Measurements from ENCODE around the gene KRTAP5-2.
A peak's percentile ranks its signal among the peaks of the same experiment; 100 is the strongest.
"Not testable (repeated sequence)": the region's sequence is repeated elsewhere in the genome, so short reads cannot be mapped to it uniquely, and the experiment has no call there.

Gene KRTAP5-2

GRCh38 chr11:1584661-1585370 lies 13.3 kb downstream of the KRTAP5-2 start, which contains the start of gene KRTAP5-1:
TSS of gene KRTAP5-1 (minus strand) at chr11:1585283. CDS start at chr11:1585249, 34 bp downstream.
- not testable (repeated sequence) for H3K9me3 ChIP-seq (ENCODE audit: low read length); H3K27ac ChIP-seq (ENCODE audit: low read depth, low read length); H3K27me3 ChIP-seq (ENCODE audit: control insufficient read depth in 1 of 2, insufficient read depth in 2 of 2, low read length in 2 of 2); H3K4me3 ChIP-seq (ENCODE audit: low read depth in 1 of 2, low read length in 2 of 2); H3K9ac ChIP-seq (ENCODE audit: low read length); H3K4me1 ChIP-seq (ENCODE audit: insufficient read depth, low read length); H3K36me3 ChIP-seq (ENCODE audit: insufficient read depth, low read length)

GRCh38 chr11:1582909-1583308 lies 15.2 kb downstream of the KRTAP5-2 start:
- H3K36me3 ChIP-seq (ENCODE audit: insufficient read depth, low read length); H3K9ac ChIP-seq (ENCODE audit: low read length); H3K9me3 ChIP-seq (ENCODE audit: low read length); H3K27ac ChIP-seq (ENCODE audit: low read depth, low read length); H3K27me3 ChIP-seq (ENCODE audit: control insufficient read depth in 1 of 2, insufficient read depth in 2 of 2, low read length in 2 of 2); H3K4me3 ChIP-seq (ENCODE audit: low read depth in 1 of 2, low read length in 2 of 2); H3K4me1 ChIP-seq (ENCODE audit: insufficient read depth, low read length): not testable (repeated sequence)

DNA sequence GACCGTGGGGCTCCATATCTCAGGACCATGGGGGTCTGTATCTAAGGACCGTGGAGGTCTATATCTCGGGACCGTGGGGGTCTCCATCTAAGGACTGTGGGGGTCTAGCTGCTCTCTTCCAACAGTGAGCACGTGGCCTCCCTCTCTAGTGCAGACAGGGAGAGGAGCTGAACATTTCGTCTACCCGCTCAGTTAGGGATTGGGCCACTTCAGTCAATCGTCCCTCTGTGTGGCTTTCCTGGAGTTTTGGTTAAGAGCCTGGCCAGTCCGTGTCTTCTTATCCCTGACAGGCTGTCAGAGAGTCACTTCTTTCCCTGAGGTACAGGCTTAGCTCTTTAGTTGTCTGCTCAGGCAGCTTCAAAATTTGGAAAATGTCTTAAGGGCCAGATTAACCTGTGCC lies 16.1 kb downstream of the KRTAP5-2 start:
- Histone ChIP-seq H3K4me1 (ENCODE audit: insufficient read depth, low read length) (no peaks in the 10 kb centered on the region), H3K27ac (ENCODE audit: low read depth, low read length) (no peak overlapping the region), H3K4me3 (ENCODE audit: low read depth in 1 of 2, low read length in 2 of 2) (no peak overlapping the region), H3K27me3 (ENCODE audit: control insufficient read depth in 1 of 2, insufficient read depth in 2 of 2, low read length in 2 of 2) (no peaks in the 10 kb centered on the region), H3K9me3 (ENCODE audit: low read length) (no peaks in the 10 kb centered on the region), H3K9ac (ENCODE audit: low read length) (no peak overlapping the region), H3K36me3 (ENCODE audit: insufficient read depth, low read length) (no peaks in the 10 kb centered on the region)

DNA sequence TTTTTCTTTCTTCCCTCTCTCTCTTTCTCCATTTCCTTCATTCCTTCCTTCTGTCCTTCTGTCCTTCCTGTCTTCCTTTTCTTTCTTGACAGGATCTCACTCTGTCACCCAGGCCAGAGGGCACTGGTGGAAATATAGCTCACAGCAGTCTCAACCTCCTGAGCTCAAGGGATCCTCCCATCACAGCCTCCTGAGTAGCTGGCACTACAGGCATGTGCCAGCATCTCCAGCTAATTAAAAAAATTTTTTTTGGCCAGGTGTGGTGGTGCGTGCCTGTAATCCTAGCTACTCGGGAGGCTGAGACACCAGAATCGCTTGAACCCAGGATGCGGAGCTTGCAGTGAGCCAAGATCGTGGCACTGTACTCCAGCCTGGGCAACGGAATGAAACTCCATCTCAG lies 21.3 kb downstream of the KRTAP5-2 start:
- H3K27ac ChIP-seq (ENCODE audit: low read depth, low read length) = no peak overlapping the region
- no peaks in the 10 kb centered on the region for H3K27me3 ChIP-seq (ENCODE audit: control insufficient read depth in 1 of 2, insufficient read depth in 2 of 2, low read length in 2 of 2)
- no peaks in the 10 kb centered on the region for H3K36me3 ChIP-seq (ENCODE audit: insufficient read depth, low read length)
- H3K9ac ChIP-seq (ENCODE audit: low read length) = no peak overlapping the region
- peaks cover 10% of the 10 kb centered on the region for H3K4me1 ChIP-seq (ENCODE audit: insufficient read depth, low read length)
- H3K4me3 ChIP-seq (ENCODE audit: low read depth in 1 of 2, low read length in 2 of 2) = no peak overlapping the region
- H3K9me3 ChIP-seq (ENCODE audit: low read length) = no peaks in the 10 kb centered on the region

GRCh38 chr11:1575756-1576155 lies 22.3 kb downstream of the KRTAP5-2 start:
- H3K4me1 ChIP-seq (ENCODE audit: insufficient read depth, low read length) = peaks cover 14% of the 10 kb centered on the region
- not testable (repeated sequence) for H3K9me3 ChIP-seq (ENCODE audit: low read length); H3K4me3 ChIP-seq (ENCODE audit: low read depth in 1 of 2, low read length in 2 of 2); H3K36me3 ChIP-seq (ENCODE audit: insufficient read depth, low read length); H3K27ac ChIP-seq (ENCODE audit: low read depth, low read length); H3K27me3 ChIP-seq (ENCODE audit: control insufficient read depth in 1 of 2, insufficient read depth in 2 of 2, low read length in 2 of 2); H3K9ac ChIP-seq (ENCODE audit: low read length)

- Histone ChIP-seq H3K4me1 (ENCODE audit: insufficient read depth, low read length) (peaks cover 21% of the 10 kb centered on the region), H3K9me3 (ENCODE audit: low read length) (no peaks in the 10 kb centered on the region), H3K27me3 (ENCODE audit: control insufficient read depth in 1 of 2, insufficient read depth in 2 of 2, low read length in 2 of 2) (no peaks in the 10 kb centered on the region), H3K4me3 (ENCODE audit: low read depth in 1 of 2, low read length in 2 of 2) (no peak overlapping the region), H3K27ac (ENCODE audit: low read depth, low read length) (no peak overlapping the region), H3K36me3 (ENCODE audit: insufficient read depth, low read length) (no peaks in the 10 kb centered on the region), H3K9ac (ENCODE audit: low read length) (no peak overlapping the region)
These were observed 23.2 kb downstream of the KRTAP5-2 start for GRCh38 chr11:1574933-1575242.

GRCh38 chr11:1574238-1574932 lies 23.7 kb downstream of the KRTAP5-2 start:
- no peaks in the 10 kb centered on the region for H3K27me3 ChIP-seq (ENCODE audit: control insufficient read depth in 1 of 2, insufficient read depth in 2 of 2, low read length in 2 of 2)
- H3K36me3 ChIP-seq (ENCODE audit: insufficient read depth, low read length) = no peaks in the 10 kb centered on the region
- H3K4me3 ChIP-seq (ENCODE audit: low read depth in 1 of 2, low read length in 2 of 2) = peak overlapping the region in 1 of 2 donors; percentile 44
- H3K9me3 ChIP-seq (ENCODE audit: low read length) = no peaks in the 10 kb centered on the region
- H3K27ac ChIP-seq (ENCODE audit: low read depth, low read length) = peak overlapping the region; percentile 1
- H3K4me1 ChIP-seq (ENCODE audit: insufficient read depth, low read length) = peaks cover 21% of the 10 kb centered on the region
- H3K9ac ChIP-seq (ENCODE audit: low read length) = peak overlapping the region; percentile 21

DNA sequence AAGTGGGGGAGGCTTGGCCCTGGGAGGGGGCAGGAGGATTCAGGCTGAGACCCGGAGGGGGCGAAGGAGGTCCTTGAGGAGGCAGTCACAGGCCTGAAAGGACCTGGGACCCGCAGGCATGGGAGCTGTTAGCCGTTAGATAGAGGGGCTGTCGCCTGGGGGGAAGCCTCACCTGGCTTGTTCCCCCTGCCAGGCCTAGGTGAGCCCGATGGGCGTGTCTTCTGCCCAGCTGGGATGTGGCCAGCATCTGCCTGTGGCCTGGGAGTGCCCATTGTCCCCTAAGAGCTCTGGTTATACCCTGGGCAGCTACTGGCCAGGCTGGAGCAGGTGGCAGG lies 24.2 kb downstream of the KRTAP5-2 start:
- Histone ChIP-seq H3K9ac (ENCODE audit: low read length) (peak overlapping the region; percentile 21), H3K27me3 (ENCODE audit: control insufficient read depth in 1 of 2, insufficient read depth in 2 of 2, low read length in 2 of 2) (no peaks in the 10 kb centered on the region), H3K4me3 (ENCODE audit: low read depth in 1 of 2, low read length in 2 of 2) (no peak overlapping the region), H3K36me3 (ENCODE audit: insufficient read depth, low read length) (no peaks in the 10 kb centered on the region), H3K9me3 (ENCODE audit: low read length) (no peaks in the 10 kb centered on the region), H3K4me1 (ENCODE audit: insufficient read depth, low read length) (peaks cover 21% of the 10 kb centered on the region), H3K27ac (ENCODE audit: low read depth, low read length) (peak overlapping the region; percentile 1)

- Histone ChIP-seq H3K4me1 (ENCODE audit: insufficient read depth, low read length) (peaks cover 21% of the 10 kb centered on the region), H3K36me3 (ENCODE audit: insufficient read depth, low read length) (no peaks in the 10 kb centered on the region), H3K27me3 (ENCODE audit: control insufficient read depth in 1 of 2, insufficient read depth in 2 of 2, low read length in 2 of 2) (no peaks in the 10 kb centered on the region), H3K9ac (ENCODE audit: low read length) (peak overlapping the region; percentile 21), H3K4me3 (ENCODE audit: low read depth in 1 of 2, low read length in 2 of 2) (peak overlapping the region in 1 of 2 donors; percentile 41), H3K27ac (ENCODE audit: low read depth, low read length) (peak overlapping the region; percentile 34), H3K9me3 (ENCODE audit: low read length) (no peaks in the 10 kb centered on the region)
These were observed 24.8 kb downstream of the KRTAP5-2 start for GRCh38 chr11:1573077-1573902.

GRCh38 chr11:1572197-1573076 lies 25.7 kb downstream of the KRTAP5-2 start, which contains the start of gene DUSP8:
TSS of gene DUSP8 (minus strand) at chr11:1572271. CDS start at chr11:1565826, 6,445 bp downstream.
- H3K9me3 ChIP-seq (ENCODE audit: low read length) = no peaks in the 10 kb centered on the region
- H3K27ac ChIP-seq (ENCODE audit: low read depth, low read length) = peak within 1 kb of the TSS; percentile 93
- peak within 1 kb of the TSS; percentile 53 for H3K9ac ChIP-seq (ENCODE audit: low read length)
- H3K4me1 ChIP-seq (ENCODE audit: insufficient read depth, low read length) = peaks cover 28% of the 10 kb centered on the region
- peak within 1 kb of the TSS; percentile 45 to 75 for H3K4me3 ChIP-seq (ENCODE audit: low read depth in 1 of 2, low read length in 2 of 2)
- no peaks in the 10 kb centered on the region for H3K36me3 ChIP-seq (ENCODE audit: insufficient read depth, low read length)
- no peaks in the 10 kb centered on the region for H3K27me3 ChIP-seq (ENCODE audit: control insufficient read depth in 1 of 2, insufficient read depth in 2 of 2, low read length in 2 of 2)

DNA sequence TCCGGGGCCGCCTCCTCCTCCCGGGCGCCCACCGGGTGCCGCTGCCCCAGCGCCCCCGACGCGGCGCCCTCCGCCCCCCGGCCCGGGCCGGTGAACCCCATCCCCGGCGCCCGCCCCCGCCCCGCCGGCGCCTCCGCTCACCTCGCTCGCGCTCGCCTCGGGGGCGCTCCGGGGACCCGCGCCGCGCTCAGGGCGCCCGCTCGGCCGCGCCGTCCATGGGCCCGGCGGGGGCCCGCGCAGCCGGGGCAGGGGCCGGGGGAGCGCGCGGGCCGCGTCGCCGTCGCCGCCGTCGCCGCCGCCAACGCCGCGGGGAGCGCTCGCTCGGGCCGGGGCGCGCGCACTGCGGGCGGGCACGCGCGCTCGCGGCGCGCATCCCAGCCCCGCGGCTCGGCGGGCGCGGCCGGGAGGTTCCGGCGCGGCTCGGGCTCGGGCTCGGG lies 26.3 kb downstream of the KRTAP5-2 start:
- Histone ChIP-seq H3K4me3 (ENCODE audit: low read depth in 1 of 2, low read length in 2 of 2) (peak overlapping the region in 1 of 2 donors; percentile 75), H3K9me3 (ENCODE audit: low read length) (no peaks in the 10 kb centered on the region), H3K9ac (ENCODE audit: low read length) (no peak overlapping the region), H3K4me1 (ENCODE audit: insufficient read depth, low read length) (peaks cover 29% of the 10 kb centered on the region), H3K36me3 (ENCODE audit: insufficient read depth, low read length) (no peaks in the 10 kb centered on the region), H3K27ac (ENCODE audit: low read depth, low read length) (no peak overlapping the region), H3K27me3 (ENCODE audit: control insufficient read depth in 1 of 2, insufficient read depth in 2 of 2, low read length in 2 of 2) (no peaks in the 10 kb centered on the region)

All from muscle layer of colon (tissue), 2 donors.